Stomach (tissue), 4 donors: ENCODE measurements around the gene PDXK.

Experiments used
- EP300 ChIP-seq: sonication (generic); formaldehyde crosslinking; IDR thresholded peaks from one replicate; pipeline ENCODE4 v1.6.1; 2017; ENCODE audit warnings: antibody characterized with exemption
- POLR2AphosphoS5 ChIP-seq, 3 donors: sonication (generic); formaldehyde crosslinking; IDR thresholded peaks; one replicate each; pipeline ENCODE4 v1.6.1; 2016; ENCODE audit warnings: antibody characterized with exemption in 3 of 3
- TF ChIP-seq, protein P1 (sequence below), 7 experiments: fragments of 450-650 bp in 4 of 7; fragments of 200-600 bp in 3 of 7; sonication (generic) in 3 of 7; IDR thresholded peaks; one replicate each; pipeline ENCODE4 v1.5.1; 2016 to 2019; ENCODE audit warnings: antibody characterized with exemption in 7 of 7, control low read depth in 2 of 7, mild to moderate bottlenecking in 1 of 7

DNA sequence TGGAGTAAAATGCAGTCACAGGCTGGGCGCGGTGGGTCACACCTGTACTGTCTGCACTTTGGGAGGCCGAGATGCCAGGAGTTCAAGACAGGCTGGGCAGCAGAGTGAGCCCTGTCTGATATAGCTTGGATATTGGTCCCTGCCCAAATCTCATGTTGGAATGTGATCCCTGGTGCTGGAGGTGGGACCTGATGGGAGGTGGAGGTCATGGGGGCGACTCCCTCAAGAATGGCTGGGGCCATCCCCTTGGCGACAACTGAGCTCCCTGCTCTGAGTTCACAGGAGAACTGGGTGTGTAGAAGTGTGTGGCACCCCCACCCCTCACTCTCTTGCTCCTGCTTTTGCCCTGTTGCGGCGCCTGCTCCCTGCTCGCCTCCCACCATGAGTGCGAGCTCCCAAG lies 11.5 kb upstream of the PDXK start:
- no peak for TF ChIP-seq EP300
- TF ChIP-seq POLR2AphosphoS5 (IDR thresholded peaks at IDR 0.05) = no peak
- TF ChIP-seq, protein P1, sequence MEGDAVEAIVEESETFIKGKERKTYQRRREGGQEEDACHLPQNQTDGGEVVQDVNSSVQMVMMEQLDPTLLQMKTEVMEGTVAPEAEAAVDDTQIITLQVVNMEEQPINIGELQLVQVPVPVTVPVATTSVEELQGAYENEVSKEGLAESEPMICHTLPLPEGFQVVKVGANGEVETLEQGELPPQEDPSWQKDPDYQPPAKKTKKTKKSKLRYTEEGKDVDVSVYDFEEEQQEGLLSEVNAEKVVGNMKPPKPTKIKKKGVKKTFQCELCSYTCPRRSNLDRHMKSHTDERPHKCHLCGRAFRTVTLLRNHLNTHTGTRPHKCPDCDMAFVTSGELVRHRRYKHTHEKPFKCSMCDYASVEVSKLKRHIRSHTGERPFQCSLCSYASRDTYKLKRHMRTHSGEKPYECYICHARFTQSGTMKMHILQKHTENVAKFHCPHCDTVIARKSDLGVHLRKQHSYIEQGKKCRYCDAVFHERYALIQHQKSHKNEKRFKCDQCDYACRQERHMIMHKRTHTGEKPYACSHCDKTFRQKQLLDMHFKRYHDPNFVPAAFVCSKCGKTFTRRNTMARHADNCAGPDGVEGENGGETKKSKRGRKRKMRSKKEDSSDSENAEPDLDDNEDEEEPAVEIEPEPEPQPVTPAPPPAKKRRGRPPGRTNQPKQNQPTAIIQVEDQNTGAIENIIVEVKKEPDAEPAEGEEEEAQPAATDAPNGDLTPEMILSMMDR (IDR thresholded peaks at IDR 0.05) = no peak
